ENCODE data around the gene PXN.
A peak's percentile ranks its signal among the peaks of the same experiment; 100 is the strongest.
"Not testable (repeated sequence)": the region's sequence is repeated elsewhere in the genome, so short reads cannot be mapped to it uniquely, and the experiment has no call there.

The PXN gene

GRCh38 chr12:120237360-120238171 is 28.0 kb downstream of the PXN start:
- Histone ChIP-seq H3K36me3 (ENCODE audit: insufficient read depth, low read length) (no peaks in the 10 kb centered on the region), H3K9ac (ENCODE audit: low read length) (no peak overlapping the region), H3K4me1 (ENCODE audit: insufficient read depth, low read length) (peaks cover 87% of the 10 kb centered on the region), H3K9me3 (ENCODE audit: low read length) (no peaks in the 10 kb centered on the region), H3K4me3 (ENCODE audit: low read depth in 1 of 2, low read length in 2 of 2) (peak overlapping the region in 1 of 2 donors; percentile 10), H3K27ac (ENCODE audit: low read depth, low read length) (peak overlapping the region; percentile 39), H3K27me3 (ENCODE audit: control insufficient read depth in 1 of 2, insufficient read depth in 2 of 2, low read length in 2 of 2) (no peaks in the 10 kb centered on the region)

GRCh38 chr12:120236809-120237208 is 28.7 kb downstream of the PXN start:
- not testable (repeated sequence) for H3K9me3 ChIP-seq (ENCODE audit: low read length); H3K4me3 ChIP-seq (ENCODE audit: low read depth in 1 of 2, low read length in 2 of 2); H3K9ac ChIP-seq (ENCODE audit: low read length); H3K36me3 ChIP-seq (ENCODE audit: insufficient read depth, low read length); H3K27me3 ChIP-seq (ENCODE audit: control insufficient read depth in 1 of 2, insufficient read depth in 2 of 2, low read length in 2 of 2)
- Histone ChIP-seq H3K27ac (ENCODE audit: low read depth, low read length) (peak overlapping the region; percentile 39), H3K4me1 (ENCODE audit: insufficient read depth, low read length) (peaks cover 87% of the 10 kb centered on the region)

- H3K9me3 ChIP-seq (ENCODE audit: low read length) = no peaks in the 10 kb centered on the region
- no peaks in the 10 kb centered on the region for H3K27me3 ChIP-seq (ENCODE audit: control insufficient read depth in 1 of 2, insufficient read depth in 2 of 2, low read length in 2 of 2)
- H3K36me3 ChIP-seq (ENCODE audit: insufficient read depth, low read length) = no peaks in the 10 kb centered on the region
- H3K9ac ChIP-seq (ENCODE audit: low read length) = peak overlapping the region; percentile 23
- H3K4me1 ChIP-seq (ENCODE audit: insufficient read depth, low read length) = peaks cover 87% of the 10 kb centered on the region
- H3K4me3 ChIP-seq (ENCODE audit: low read depth in 1 of 2, low read length in 2 of 2) = peak overlapping the region in 1 of 2 donors; percentile 29
- peak overlapping the region; percentile 86 for H3K27ac ChIP-seq (ENCODE audit: low read depth, low read length)
Observed at GRCh38 chr12:120235369-120236323, 29.9 kb downstream of the PXN start.

GRCh38 chr12:120234643-120235368 is 30.7 kb downstream of the PXN start:
- Histone ChIP-seq H3K4me3 (ENCODE audit: low read depth in 1 of 2, low read length in 2 of 2) (peak overlapping the region in 1 of 2 donors; percentile 29), H3K27me3 (ENCODE audit: control insufficient read depth in 1 of 2, insufficient read depth in 2 of 2, low read length in 2 of 2) (no peaks in the 10 kb centered on the region), H3K9me3 (ENCODE audit: low read length) (no peaks in the 10 kb centered on the region), H3K9ac (ENCODE audit: low read length) (peak overlapping the region; percentile 23), H3K36me3 (ENCODE audit: insufficient read depth, low read length) (no peaks in the 10 kb centered on the region), H3K4me1 (ENCODE audit: insufficient read depth, low read length) (peaks cover 87% of the 10 kb centered on the region), H3K27ac (ENCODE audit: low read depth, low read length) (peak overlapping the region; percentile 86)

- Histone ChIP-seq H3K9ac (ENCODE audit: low read length) (peak overlapping the region; percentile 55), H3K27ac (ENCODE audit: low read depth, low read length) (peak overlapping the region; percentile 95), H3K4me3 (ENCODE audit: low read depth in 1 of 2, low read length in 2 of 2) (peak overlapping the region in 1 of 2 donors; percentile 25)
Observed at GRCh38 chr12:120231316-120232011, 34.1 kb downstream of the PXN start.

GRCh38 chr12:120230974-120231315 is 34.6 kb downstream of the PXN start:
- Histone ChIP-seq H3K4me3 (ENCODE audit: low read depth in 1 of 2, low read length in 2 of 2) (peak overlapping the region; percentile 15 to 25), H3K27me3 (ENCODE audit: control insufficient read depth in 1 of 2, insufficient read depth in 2 of 2, low read length in 2 of 2) (no peaks in the 10 kb centered on the region), H3K4me1 (ENCODE audit: insufficient read depth, low read length) (peaks cover 89% of the 10 kb centered on the region), H3K9me3 (ENCODE audit: low read length) (no peaks in the 10 kb centered on the region), H3K9ac (ENCODE audit: low read length) (peak overlapping the region; percentile 55), H3K36me3 (ENCODE audit: insufficient read depth, low read length) (peaks cover 6% of the 10 kb centered on the region), H3K27ac (ENCODE audit: low read depth, low read length) (peak overlapping the region; percentile 95)

More at GRCh38 chr12:120231316-120232011, 34.1 kb downstream of the PXN start:
- no peaks in the 10 kb centered on the region for H3K27me3 ChIP-seq (ENCODE audit: control insufficient read depth in 1 of 2, insufficient read depth in 2 of 2, low read length in 2 of 2)
- no peaks in the 10 kb centered on the region for H3K9me3 ChIP-seq (ENCODE audit: low read length)
- H3K4me1 ChIP-seq (ENCODE audit: insufficient read depth, low read length) = peaks cover 90% of the 10 kb centered on the region
- H3K36me3 ChIP-seq (ENCODE audit: insufficient read depth, low read length) = peaks cover 5% of the 10 kb centered on the region

GRCh38 chr12:120230326-120230973 is 35.1 kb downstream of the PXN start:
- Histone ChIP-seq H3K4me1 (ENCODE audit: insufficient read depth, low read length) (peaks cover 89% of the 10 kb centered on the region), H3K4me3 (ENCODE audit: low read depth in 1 of 2, low read length in 2 of 2) (peak overlapping the region; percentile 25), H3K9ac (ENCODE audit: low read length) (peak overlapping the region; percentile 55), H3K27me3 (ENCODE audit: control insufficient read depth in 1 of 2, insufficient read depth in 2 of 2, low read length in 2 of 2) (no peaks in the 10 kb centered on the region), H3K36me3 (ENCODE audit: insufficient read depth, low read length) (peaks cover 6% of the 10 kb centered on the region), H3K27ac (ENCODE audit: low read depth, low read length) (peak overlapping the region; percentile 95), H3K9me3 (ENCODE audit: low read length) (no peaks in the 10 kb centered on the region)

- Histone ChIP-seq H3K36me3 (ENCODE audit: insufficient read depth, low read length) (peaks cover 6% of the 10 kb centered on the region), H3K4me1 (ENCODE audit: insufficient read depth, low read length) (peaks cover 89% of the 10 kb centered on the region), H3K4me3 (ENCODE audit: low read depth in 1 of 2, low read length in 2 of 2) (peak overlapping the region; percentile 17 to 25), H3K27ac (ENCODE audit: low read depth, low read length) (peak overlapping the region; percentile 95), H3K9me3 (ENCODE audit: low read length) (no peaks in the 10 kb centered on the region), H3K9ac (ENCODE audit: low read length) (peak overlapping the region; percentile 55), H3K27me3 (ENCODE audit: control insufficient read depth in 1 of 2, insufficient read depth in 2 of 2, low read length in 2 of 2) (no peaks in the 10 kb centered on the region)
Observed at GRCh38 chr12:120229487-120230325, 35.8 kb downstream of the PXN start.

GRCh38 chr12:120229071-120229486 is 36.5 kb downstream of the PXN start:
- no peaks in the 10 kb centered on the region for H3K9me3 ChIP-seq (ENCODE audit: low read length)
- H3K27ac ChIP-seq (ENCODE audit: low read depth, low read length) = peak overlapping the region; percentile 95
- H3K36me3 ChIP-seq (ENCODE audit: insufficient read depth, low read length) = peaks cover 6% of the 10 kb centered on the region
- H3K4me1 ChIP-seq (ENCODE audit: insufficient read depth, low read length) = peaks cover 89% of the 10 kb centered on the region
- H3K4me3 ChIP-seq (ENCODE audit: low read depth in 1 of 2, low read length in 2 of 2) = peak overlapping the region; percentile 13 to 17
- H3K27me3 ChIP-seq (ENCODE audit: control insufficient read depth in 1 of 2, insufficient read depth in 2 of 2, low read length in 2 of 2) = no peaks in the 10 kb centered on the region
- H3K9ac ChIP-seq (ENCODE audit: low read length) = peak overlapping the region; percentile 55
